Activated CD4-positive, alpha-beta T cell treated with anti-CD3 and anti-CD28 coated beads, Interleukin-10, Interleukin-2, amounts not matched to agents 100 ng/mL and 50 ng/mL, durations not matched to agents 16 hours and 8 hours (primary cell): ENCODE results near the gene DGKI.
"Not testable (repeated sequence)": the region's sequence is repeated elsewhere in the genome, so short reads cannot be mapped to it uniquely, and the experiment has no call there.

Experiments
- DNase-seq: peaks from one replicate; pipeline ENCODE4 v3.0.0-alpha.2; 2020

The DGKI gene

GRCh38 chr7:137454767-137455166, 392.0 kb downstream of the DGKI start:
- no peak for DNase-seq

DNA sequence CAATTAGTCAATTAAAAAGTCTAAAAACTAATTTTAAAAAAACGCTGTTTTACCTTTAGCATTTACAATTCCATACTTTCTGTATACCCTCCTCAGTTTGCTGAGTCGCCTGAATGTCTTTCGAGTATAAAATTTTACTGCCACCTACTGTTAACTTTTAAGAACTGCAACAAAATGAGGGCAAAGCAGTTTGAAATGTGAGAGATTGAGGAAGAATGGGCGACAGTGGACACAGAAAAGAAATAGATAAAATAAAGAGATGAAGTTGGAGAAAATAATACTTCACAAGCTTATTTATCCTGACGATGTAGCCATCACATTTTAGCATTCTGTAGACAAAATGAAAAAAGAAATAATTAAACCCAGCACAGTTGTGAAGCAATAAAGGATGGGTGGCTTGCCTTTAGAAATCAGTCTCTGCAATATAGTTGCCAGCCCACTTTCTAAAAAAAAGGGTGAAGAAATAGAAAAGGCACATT, 392.5 kb downstream of the DGKI start:
- peak; percentile 45 for DNase-seq

GRCh38 chr7:137453356-137453755, 393.4 kb downstream of the DGKI start:
- no peak for DNase-seq

GRCh38 chr7:137449016-137449415, 397.8 kb downstream of the DGKI start:
- no peak for DNase-seq

DNA sequence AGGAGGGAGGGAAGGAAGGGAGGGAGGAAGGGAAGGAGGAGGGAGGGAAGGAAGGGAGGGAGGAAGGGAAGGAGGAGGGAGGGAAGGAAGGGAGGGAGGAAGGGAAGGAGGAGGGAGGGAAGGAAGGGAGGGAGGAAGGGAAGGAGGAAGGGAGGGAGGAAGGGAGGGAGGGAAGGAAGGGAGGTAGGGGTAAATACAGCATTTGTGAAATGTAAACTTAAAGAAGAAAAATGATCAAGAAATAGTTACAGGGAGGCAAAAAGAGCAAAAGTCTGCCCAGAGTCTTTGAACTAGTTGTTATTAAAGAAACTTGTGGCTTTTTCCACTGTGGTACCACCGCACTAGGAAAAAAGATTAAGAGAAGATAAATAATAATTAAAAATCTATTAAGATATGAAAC, 398.2 kb downstream of the DGKI start:
- not testable (repeated sequence) for DNase-seq

DNA sequence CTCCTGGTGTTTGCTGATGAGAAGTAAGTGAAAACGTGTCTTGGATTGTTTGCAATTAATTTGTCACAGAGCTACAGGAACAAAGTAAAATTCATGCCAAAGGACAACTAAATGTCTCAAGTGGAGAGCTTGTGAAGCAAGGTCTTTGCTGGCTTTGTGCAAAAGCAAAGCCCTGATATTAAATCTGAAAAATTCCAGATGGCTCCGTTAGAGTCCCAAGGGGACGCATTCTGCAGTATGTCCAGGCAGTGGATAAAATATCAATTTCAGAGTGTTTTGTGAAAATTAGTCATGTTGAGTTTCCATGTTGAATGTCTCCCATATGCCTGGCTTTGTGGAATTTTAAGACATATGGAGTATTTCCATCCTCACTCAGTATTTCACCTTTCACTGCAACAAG, 400.7 kb downstream of the DGKI start:
- no peak for DNase-seq

- DNase-seq = no peak
These were observed 401.5 kb downstream of the DGKI start for GRCh38 chr7:137445268-137445667.

DNA sequence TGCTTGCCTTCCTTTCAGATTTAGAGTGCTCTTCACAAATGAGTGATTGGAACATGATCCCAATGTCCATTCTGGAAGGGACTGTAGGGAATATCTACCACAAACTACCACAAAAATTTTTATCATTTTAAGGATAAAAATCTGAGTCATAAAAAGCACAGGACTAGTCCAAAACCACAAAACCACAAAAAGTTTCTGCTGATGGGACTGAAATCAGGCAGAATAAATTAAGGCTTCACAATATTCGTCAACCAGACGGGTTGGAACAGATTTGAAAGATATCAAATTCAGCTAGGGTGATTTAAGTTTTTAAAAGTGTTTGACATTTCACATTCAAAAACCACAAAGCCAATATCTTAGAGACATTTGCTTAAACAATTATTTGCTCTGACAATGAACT, 403.2 kb downstream of the DGKI start:
- peak; percentile 11 for DNase-seq

GRCh38 chr7:137441451-137441850, 405.3 kb downstream of the DGKI start:
- DNase-seq = no peak

- DNase-seq = no peak
These were observed 406.6 kb downstream of the DGKI start for GRCh38 chr7:137439829-137440825.

DNA sequence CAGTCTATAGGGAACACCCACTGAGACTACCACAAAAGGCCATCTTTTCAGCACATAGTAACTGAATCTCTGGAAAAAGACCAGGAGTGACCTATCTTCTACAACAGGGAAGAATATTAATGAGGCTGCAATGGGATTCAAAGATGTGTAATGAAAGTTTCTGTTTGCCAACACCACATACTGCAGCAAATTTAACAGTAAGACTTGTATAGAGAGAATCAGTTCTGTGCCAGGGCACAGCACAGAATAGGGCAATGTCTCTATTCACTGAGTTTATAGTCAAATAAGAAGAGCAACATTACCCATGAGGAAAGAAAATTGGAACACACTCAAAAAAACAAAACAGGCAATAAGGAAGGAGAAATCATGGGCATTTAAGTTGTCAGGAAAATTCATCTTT, 411.8 kb downstream of the DGKI start:
- DNase-seq = no peak

- DNase-seq = no peak
These were observed 412.2 kb downstream of the DGKI start for GRCh38 chr7:137434530-137434929.

DNA sequence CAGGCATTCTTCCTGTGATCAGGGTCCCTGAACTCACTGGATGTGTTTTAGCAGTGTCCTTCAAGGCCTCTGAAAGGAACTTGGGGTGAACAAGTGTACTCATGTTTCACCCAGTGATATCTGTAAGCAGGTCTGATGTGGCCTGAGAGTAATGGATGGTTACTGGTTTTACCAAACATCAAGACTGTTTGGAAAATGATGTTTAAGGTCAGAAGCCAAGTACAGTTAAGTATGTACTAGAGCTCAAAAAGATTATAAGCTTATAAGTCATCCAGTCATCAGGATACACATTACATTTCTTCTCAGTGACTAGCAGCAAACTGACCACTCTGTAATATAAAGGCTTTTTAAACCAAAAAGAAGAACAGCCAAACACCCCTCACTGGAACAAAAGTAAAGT, 423.5 kb downstream of the DGKI start:
- no peak for DNase-seq

GRCh38 chr7:137421366-137421765, 425.4 kb downstream of the DGKI start:
- DNase-seq = no peak

- DNase-seq = no peak
These were observed 427.9 kb downstream of the DGKI start for GRCh38 chr7:137418841-137419240.

DNA sequence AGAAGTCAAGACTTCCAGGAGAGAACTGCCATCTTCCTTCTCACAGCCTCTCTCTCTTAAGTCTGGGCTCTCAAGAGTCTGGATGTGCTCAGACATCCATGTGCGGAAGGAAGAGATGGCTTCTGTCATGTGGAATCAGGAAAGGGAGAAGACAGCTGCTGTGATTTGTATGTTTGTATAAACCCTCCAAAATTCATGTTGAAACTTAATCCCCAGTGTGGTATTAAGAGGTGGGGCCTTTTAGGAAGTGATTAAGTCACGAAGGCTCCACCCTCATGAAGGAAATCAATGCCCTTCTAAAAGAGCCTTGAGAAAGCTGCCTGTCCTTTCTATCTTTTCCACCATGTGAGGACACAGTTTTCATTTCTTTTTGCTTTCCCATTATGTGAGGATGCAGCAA, 429.3 kb downstream of the DGKI start:
- DNase-seq = no peak

GRCh38 chr7:137413901-137414300, 432.9 kb downstream of the DGKI start:
- DNase-seq = no peak

- DNase-seq = no peak
These were observed 435.3 kb downstream of the DGKI start for GRCh38 chr7:137411446-137411845.

GRCh38 chr7:137408126-137408525, 438.6 kb downstream of the DGKI start:
- no peak for DNase-seq

DNA sequence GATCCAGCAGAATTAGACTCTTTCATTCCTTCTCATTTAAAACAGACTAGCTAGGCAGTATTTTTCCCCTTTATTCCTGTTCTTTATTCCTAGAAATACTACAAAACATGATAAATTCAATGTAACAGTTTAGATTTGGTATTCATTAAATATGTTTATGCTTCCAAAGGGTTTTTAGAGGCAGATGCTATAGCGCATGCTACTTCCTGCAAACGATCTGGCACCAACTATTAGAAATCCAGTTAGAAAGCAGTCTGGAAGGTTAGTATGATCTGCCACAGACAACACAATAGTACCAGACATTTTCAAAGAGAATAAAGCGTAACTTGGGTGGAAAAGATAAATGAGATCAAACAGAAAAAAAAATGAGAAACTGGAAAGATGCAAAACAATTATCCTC, 439.7 kb downstream of the DGKI start:
- no peak for DNase-seq

DNA sequence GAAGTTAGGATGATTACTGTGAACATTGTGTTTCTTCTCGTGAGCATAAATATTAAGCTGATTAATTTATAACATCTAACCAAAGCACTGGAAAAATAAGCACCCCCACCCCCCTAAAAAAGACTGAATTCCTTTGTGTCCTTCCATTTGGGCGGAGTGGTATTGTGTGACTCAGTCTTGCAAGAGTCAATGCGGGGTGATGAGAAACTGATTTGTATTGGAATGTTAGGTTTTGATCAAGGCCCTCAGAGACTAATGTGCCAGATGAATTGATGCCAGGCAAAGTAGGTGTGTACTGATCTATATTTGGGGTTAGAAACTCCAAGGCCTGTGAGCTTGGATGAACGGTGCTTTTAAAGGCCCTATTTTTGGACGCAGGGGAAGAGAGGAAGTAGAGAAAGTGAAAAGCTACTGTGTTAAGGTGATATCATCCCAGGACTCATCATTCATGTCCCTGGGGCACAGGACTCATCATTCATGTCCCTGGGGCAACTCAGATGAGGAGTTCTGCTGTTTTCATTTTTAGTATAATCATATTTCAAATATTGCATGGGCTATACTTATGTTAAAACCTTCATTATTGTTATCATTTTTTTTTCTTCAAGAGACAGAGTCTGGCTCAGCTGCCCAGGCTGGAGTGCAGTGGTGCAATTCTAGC, 442.0 kb downstream of the DGKI start:
- DNase-seq = peak; percentile 3

- no peak for DNase-seq
These were observed 443.4 kb downstream of the DGKI start for GRCh38 chr7:137403353-137403695.

DNA sequence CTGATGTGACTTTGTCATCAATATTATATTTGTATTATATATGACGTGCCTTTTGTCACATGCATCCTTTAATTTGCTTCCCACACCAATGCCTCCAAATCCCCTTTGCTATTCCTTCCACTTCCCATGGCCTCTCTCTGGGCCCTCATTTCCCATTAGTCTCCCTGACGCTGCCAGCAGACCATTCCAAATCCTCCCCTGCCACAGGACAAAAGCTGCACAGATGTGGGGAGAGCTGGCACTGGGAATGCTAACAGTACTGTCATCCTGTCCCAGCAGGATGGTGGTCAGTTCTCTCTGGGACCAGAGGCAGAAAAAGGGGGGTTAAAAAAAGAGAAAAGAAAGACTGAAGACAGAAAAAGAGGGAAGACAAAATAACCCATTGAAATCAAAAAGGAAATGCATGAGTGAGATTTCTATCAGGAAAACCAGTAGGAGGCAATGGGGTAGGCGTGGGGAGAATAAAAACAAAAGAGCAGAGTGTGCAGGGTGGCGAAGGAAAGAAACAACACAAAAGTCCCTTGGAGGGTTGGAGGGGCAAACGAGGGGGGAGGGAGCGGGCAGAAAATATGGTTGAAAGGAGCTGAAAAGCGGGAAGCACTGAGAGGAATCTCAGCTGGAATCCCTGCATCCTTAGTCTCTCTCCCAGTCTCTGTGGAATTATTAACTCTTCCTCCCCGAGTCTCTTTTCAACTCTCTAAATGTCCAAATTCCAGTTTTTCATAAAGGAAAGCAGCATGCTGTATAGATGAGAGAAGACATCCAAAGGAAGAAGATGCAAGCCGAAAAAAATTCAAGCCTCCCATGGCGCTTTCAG, 444.0 kb downstream of the DGKI start:
- no peak for DNase-seq
